Measurements from ENCODE around the gene KIAA0753. TPM values are rescaled to one million over a fixed set of nuclear protein-coding genes. Genes with fewer than 3 reads are reported as not detected.

The KIAA0753 gene
- total RNA-seq, 1 donor from 2014 or later = 8.6 TPM

DNA sequence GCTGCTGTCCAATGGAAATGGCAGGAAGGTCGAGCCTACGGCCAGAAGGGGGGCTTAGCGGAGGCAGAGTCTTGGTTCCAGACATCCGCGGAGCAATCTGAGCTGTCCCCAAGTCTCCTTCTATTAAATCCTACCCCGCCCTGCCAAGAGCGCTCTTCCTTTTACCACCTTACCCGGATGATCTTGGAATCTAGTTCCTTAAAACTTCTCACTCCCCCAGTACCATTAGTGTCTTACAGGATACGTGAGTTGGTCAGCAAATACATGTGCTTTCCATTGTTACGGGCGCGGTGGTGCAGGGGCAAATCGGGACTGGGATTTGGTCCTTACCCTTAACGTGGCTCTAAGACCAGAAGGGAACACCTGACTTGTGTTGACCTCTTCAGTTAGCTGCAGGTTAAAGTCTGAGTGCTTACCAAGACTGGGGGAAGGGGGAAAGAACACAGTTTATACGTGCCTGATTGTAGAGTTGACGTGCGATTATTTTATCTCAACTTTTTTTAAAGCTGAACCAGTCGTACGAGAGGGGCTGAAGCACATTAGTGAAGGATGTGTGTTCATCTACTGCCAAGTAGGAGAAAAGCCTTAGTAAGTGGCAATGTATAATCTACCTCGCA, 844 bp upstream of the KIAA0753 start:
- no peak for ATAC-seq

DNA sequence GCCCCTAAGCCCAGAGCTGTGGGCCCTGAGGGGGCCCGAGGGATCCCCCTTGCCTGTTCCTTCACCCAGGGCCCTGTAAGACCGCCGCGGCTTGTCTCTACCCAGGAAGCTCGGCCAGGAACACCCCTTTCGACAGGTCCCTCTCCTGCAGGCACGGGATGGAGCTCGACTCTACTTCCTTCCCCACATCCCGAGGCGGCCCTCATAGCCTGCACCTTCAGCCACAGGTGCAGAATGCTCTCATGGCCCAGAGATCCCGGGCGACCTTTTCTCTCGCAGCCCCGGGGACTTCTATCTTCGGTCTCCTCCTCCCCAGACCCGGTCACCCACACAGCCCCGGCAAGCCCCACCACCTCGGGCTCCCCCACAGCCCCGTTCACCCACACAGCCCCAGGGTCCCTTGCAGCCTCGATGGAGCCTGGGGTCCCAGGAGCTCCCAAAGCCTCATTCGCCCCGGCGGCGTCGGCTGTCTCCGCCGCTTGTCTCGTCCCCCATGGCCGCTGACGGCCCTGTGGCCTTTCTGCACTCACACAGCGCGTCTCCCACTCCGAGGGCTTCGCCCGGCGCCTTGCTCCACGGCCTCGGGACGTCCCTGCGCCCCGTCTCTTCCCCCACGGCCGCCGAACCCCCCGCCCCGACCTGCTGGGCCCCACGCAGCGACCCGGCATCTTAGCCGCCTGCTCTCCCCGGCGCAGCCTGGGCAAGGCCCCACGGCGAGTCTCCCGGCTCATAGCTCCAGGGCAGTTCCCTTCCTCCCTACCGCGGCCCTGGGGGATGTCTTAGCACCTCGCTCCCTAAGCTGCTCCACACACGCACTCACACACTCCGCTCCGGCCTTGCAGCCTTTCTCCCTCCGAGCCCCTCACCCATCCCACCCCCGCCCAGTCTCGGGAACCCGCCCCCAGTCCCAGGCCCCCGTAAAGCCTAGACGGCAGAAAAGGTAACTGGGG, 650 bp downstream of the KIAA0753 start:
- ATAC-seq = peak; percentile 27

DNA sequence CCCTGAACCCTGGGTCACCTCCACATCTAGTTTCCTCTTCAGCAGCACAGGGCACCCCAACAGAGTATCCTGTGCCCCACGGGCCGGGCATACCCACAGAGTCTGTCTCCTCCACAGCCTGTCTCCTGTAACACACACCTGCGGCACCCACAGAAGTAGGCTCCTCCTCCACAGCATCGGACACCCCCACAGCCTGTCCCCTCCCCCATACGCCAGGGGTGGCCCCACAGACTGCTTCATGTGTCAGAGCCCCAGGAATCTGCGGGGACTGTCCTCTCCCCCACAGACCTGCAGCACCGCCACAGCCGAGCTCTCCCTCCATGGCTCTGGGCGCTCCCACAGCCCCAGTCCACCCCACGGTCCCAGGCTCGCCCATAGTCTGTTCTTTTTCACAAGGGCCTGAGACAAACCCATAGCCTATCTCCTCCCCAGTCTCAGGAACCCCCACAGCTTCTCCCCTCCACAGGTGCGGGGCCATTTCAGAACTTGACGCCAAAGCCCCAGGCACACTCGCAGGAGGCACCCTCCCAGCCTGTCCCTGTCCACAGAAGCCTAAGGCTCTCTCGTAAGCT, 1.4 kb downstream of the KIAA0753 start:
- peak; percentile 22 for ATAC-seq

DNA sequence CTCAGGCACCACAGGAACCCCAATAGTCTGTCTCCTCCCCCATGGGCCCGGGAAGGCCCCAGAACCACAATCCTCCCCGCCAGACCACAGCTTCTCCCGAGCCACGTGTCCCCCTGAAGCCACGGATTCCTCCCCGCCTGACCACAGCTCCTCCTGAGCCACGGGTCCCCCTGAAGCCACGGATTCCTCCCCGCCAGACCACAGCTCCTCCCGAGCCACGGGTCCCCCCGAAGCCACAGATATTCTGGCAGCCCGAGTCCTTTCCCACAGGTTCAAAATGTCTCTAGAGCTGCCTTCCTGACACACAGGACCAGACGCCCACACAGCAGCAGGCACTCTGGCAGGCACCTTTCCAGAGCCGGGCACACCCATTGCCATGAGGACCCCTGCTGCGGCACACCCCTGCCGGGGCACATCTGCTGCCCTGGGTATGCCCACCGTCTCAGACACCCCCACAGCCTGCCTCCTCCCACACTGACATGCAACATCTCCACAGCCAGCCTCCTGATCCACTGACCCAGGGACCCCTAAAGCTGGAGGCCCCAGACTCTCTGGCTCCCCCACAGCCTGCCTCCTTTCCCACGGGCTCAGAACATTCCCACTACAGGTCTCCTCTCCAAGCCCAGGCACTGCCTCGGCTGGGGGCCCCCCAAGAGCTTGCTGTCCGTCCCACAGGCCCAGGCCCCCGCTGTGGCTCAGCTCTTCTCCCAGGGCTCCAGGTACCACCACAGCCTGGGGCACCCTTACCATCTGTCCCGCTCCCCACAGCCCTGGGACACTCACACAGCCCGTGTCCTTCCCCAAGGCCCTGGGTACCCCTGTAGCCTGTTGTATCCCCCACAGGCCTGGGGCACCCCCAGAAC, 2.2 kb downstream of the KIAA0753 start:
- no peak for ATAC-seq

DNA sequence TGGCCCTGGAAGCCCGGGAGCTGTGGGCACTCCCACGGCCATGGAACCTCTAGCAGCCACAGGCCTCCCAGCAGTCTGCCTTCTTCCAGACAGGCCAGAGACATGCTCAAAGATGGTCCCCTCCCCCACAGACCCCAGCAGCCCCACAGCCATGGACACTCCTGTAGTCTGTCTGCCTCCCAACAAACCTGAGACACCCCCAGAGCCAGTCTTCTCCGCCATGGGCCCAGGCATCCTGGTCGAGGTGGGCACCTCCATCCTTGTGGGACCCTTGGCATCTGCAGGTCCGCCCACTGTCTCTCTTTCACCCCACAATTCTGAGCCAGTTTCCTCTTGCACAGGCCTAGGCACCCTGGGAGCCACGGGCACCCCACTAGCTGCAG, 3.1 kb downstream of the KIAA0753 start:
- ATAC-seq = no peak

DNA sequence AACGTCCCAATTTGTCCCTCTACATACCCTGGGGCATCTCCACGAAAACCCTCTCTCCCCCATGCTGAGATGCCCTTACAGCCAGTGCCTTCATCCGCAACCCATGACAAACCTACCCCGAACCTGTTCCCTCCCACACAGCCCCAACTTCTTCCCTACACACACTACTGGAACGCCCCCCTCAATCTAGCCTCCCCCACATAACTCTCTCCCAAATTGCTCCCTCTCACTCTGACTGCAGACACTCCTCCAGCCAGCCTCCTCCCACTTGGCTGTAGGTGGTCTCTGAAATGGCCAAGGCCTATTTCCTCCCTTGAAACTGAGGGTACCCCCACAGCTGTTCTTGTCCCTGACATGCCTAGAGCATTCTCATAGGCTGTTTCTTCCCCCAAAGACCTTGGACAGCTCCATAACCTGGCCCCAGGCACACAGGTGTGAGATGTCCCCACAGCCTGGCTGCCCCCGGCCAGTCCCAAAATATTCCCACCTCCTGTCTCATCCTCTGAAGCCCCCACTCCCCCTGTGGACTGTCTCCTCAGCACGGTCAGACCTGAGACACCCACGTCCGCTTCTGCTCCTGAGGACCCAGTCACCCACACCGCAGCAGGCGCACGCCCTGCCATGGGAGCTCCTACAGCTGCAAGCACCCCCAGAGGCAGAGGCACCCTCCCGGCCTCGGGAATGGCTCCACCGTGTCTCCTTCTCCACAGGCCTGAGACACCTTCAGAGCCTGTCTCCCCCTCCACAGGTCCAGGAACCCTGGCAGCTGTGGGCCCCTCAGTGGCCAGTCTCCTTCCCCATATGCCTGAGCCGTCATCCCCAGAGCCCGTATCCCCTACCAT, 3.7 kb downstream of the KIAA0753 start:
- no peak for ATAC-seq

DNA sequence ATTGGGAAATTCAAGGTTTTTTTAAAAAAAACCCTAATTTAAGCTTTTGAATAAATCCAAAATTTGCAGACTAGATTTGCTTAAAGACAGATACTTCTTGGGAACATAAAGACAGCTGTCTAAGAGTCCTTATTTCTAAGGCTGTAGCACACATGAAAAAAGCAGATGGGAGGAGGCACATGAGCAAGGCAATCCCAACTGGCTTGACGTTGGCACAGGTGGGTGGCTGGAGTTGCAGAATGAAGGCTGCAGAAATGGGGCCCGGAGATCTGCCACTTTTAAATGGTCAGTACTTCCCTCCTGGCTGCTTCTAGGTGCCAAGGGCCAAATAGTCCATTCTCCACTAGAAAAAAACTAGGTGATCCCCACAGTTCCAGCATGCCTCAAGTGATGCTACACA, 4.4 kb downstream of the KIAA0753 start:
- no peak for ATAC-seq

DNA sequence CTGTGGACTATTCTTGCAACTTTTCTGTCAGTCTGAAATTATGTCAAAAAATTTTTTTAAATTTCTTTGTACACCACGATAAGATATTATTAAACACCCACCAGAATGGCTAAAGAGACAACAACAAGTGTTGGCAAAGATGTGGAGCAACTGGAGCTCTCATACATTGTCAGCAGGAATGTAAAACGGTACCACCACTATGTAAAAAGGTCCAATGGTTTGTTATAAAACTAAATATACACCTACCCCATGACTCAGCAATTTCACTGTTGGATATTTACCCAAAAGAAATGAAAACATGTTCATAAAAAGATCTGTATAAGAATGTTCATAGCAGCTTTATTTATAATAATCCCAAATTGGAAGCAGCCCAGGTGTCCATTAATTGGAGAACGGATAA, 7.2 kb downstream of the KIAA0753 start:
- no peak for ATAC-seq

DNA sequence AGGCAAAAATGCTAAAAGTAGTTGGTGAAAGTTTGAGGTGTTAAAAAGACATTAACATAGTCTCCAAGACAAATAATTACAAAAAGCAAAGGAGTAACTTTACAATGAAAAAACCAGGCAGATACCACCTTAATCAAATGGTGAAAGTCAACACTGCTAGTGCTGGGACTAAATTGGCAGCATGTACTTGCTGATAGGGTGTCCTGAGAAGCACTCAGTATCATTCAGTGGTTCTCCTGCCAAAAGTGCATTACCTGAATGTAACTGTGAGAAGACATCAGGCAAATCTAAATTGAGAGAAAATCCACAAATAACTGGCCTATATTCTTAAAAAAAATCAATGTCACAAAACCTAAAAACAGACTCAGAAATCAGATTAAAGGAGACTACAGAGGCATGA, 8.0 kb downstream of the KIAA0753 start:
- ATAC-seq = no peak

DNA sequence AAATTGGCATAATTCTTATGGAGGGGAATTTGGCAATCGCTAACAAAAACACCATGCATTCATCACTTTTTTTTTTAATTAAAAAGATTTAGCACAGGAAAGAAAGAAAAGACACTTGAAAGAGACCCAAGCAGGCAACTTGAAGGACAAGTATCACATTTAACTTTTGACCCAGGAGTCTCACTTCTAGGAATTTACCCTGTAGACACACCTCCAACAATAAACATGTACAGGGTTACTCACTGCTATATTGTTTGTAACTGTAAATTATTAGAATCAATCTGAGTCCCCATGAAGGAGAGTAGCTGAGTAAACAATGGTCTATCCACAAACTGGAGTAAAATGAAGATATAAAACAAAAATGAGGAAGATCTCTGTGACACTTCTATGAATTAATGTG, 10.1 kb downstream of the KIAA0753 start:
- ATAC-seq = no peak

DNA sequence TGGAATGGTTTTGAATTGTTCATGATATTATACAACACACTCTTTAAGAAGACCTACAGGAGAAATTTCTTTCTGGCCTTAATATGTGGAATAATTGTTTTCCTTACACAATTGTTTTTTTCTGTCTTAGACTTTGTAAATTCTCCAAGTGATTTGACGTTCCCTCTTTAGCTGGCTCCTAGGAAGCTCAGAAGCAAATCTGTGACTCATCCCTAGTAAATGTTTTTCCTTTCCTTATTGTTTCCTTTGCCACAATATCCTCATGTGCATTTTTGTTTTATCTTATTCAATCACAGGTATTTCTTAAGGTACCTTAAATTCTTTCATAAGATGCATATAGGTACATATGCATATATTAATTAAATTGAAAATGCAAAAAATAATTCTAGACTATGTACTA, 13.5 kb downstream of the KIAA0753 start:
- no peak for ATAC-seq

DNA sequence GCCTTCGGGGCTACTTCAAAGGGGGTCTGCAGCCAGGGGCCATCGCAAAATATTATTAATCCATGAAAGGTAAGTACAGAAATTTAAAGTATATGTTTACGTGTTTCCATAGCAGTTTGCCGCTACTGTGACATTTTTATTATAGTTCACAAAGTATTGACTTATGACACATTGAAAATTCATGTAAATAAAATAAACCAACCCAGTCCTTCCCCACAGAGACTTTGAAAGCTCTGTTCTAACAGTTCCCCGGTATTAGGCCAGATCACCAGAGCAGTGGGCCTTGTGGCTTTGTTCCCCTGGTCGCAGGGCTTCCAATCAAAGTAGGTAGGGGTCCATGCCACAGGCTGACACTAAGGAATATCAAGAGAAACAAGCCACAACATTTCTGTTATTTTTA, 13.9 kb downstream of the KIAA0753 start:
- no peak for ATAC-seq

DNA sequence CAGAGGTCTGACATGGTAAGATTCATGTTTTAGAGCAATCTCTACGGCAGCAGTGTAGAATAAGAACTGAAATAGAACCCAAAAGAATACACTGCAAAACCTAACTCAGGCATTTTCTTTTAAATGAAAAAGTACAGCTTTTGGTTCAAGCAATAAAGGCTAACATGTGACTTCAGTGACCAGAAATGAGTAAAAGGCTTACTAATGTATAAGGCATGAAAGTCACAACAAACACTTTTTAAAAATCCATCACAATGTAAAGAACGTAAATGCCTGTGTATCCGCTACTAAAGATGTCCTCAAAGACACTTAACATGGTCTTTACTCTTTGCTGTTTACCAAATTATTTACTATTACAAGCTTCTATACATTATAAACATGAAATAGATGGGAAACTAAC, 16.6 kb downstream of the KIAA0753 start:
- no peak for ATAC-seq

DNA sequence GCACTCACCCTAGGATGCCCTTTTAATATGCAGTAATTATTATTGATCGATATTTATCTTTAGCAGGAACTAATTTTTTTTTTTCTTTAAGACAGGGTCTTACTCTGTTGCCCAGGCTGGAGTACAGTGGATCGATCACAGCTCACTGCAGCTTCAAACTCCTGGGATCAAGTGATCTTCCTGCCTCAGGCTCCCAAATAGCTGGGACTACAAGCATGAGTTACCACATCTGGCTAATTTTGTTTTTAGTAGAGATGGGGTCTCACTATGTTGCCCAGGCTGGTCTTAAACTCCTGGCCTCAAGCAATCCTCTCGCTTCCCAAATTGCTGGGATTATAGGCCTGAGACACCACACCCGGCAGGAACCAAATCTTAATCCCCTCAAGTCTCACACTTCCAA, 29.3 kb downstream of the KIAA0753 start:
- ATAC-seq = no peak

DNA sequence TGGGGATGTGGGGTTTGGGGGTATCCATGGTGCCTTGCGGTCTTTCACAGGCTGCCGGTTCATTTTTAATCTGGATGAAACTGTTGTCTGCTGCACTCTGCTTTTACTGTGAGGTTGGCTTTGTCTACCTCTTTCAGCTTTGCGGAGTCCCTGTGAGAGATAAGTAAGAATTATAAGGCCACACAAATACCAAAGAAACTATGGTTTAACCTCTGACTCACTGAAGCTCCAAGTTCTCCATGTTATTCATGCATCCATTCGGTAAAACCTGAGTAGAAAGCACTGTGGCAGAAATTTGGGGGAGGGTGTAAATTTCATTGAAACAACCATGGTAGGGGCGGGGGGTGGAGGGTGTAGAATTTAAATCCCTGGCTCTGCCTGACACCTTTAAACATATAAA, 30.5 kb downstream of the KIAA0753 start:
- no peak for ATAC-seq

DNA sequence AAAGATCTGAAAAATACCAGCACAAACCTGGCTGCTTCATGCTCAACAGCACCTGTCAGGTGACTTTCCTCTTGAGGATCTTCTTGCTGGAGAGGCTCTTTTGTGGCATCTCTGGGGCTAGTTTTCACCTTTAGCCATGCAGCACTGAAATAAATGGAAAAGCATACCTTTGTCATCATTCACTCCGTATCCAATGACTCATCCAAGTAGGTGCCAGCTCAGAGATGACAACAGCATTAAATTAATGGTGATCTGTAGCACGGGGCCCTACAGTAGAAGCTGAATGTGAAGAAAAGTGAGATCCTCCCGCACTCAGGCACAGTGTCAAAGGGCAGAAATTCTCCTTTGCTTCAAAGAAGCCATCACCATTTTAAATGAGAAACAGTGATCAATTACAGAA, 32.2 kb downstream of the KIAA0753 start:
- peak; percentile 85 for ATAC-seq

DNA sequence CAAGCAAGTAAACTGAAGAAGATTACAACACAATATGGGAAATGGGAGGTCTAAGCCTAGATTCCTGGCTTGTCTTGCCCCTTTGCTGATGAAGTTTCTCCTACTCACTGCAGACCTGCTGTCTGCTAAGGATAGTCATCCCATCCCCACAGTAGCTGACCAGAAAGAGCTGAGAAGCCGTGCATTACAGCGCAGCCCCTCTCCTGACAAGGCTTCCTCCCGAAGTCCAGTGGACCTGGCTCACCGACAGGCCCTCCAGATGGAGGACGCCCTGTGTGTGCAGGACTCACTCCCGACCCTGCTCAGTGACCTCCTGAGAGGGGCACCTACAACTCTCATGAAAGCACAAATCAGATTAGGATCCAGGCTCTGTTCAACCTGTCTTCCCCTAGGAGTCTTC, 35.4 kb downstream of the KIAA0753 start:
- no peak for ATAC-seq

DNA sequence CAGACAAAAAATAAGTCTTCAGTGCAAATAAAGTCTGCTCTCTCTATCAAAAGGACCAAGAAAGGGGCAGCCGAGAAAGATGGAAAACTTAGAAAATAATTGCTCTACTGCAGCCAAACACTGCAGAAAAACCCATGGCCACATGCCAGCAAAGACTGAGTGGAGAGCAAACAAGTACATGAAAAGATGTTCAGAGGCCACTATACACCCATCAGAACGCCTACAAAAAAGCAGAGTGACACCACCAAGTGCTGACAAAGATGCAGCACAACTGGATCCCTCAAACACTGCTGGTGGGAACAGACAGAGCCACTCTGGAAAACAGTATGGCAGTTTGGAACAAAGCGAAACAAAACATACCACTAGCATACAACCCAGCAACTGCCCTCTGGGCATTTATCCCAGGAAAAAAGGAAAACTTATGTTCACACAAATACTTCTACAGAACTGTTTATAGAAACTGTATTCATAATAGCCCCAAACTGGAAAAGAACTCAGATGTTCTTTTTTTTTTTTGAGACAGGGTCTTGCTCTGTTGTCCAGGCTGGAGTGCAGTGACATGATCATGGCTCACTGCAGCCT, 36.7 kb downstream of the KIAA0753 start:
- no peak for ATAC-seq

DNA sequence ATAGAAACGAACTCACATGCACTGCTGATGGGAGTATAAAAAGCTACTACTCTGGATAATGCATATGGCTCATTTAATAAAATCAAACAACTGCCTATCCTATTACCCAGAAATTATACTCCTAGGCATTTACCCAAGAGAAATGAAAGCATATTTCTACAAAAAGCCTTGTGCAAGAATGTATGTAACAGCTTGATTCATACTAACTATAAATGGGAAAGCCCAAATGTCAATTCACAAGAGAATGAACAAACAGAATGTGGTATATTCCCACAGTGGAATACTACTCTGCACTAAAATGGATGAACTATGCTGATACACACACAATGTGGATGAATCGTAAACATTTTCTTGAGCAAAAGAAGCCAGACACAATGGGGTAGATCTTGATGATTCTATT, 38.4 kb downstream of the KIAA0753 start:
- ATAC-seq = no peak

DNA sequence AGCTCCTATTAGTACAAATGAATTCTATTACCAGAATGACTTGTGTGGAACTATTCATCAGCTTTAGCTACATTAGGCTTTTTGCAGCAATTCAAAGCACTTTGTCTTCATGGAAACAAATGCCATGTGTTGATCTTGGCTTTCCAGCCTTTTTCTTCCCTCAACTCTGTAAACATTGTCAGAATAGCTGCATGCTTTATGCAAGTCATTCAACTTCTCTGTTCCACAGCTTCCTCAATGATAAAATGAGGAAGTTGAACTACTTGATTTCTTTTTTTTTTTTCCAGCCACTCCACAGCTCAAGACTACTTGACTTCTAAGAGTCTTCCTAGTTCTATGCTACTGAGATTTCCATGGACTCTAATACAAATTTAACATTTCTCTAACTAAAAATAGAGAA, 41.1 kb downstream of the KIAA0753 start:
- no peak for ATAC-seq

DNA sequence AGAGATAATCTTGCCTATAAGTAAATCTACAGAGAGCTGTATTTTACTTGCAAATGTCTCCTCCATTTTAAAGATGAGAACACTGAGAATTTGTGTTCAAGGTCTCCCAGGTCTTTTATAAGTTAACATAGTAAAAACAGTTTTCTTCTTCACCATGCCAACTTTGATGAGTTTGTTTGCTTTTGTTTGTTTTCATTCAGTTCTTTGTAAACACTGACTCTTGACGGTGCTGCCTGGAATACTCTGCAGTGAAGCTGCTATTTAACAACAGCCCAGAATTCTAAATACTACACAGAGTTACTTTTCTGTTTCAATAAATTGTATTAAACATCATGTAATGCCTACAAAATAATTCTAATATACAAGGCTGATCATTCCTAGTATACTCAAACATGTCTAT, 42.8 kb downstream of the KIAA0753 start:
- ATAC-seq = no peak

DNA sequence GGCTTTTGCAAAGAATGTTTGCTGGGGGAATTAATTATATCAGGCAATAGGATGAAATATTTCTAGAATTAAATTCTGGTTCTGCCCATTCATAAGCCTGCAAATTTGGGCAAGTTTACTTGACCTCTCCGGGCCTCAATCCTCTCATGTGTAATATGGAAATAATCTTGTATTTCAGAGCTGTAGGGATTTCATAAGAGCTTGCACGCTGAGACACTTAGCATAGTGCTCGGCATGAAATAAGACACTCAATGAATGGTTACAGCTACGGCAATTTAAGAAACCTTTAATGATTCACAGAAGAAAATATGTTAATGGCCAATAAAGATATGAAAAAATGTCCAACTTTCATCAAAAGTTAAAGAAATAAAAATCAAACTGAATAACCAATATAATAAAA, 43.6 kb downstream of the KIAA0753 start:
- ATAC-seq = no peak

All from esophagus mucosa (tissue), 1 donor.